ENCODE data around the gene RNF26. TPM values are rescaled to one million over a fixed set of nuclear protein-coding genes. Genes with fewer than 3 reads are reported as not detected.

The RNF26 gene
- total and polyA plus RNA-seq, 10 of the 15 experiments (the other 5 are each of a cell fraction or from before 2014, with no cell fraction given) = 2.8 to 54.5 (median 17.7) TPM

DNA sequence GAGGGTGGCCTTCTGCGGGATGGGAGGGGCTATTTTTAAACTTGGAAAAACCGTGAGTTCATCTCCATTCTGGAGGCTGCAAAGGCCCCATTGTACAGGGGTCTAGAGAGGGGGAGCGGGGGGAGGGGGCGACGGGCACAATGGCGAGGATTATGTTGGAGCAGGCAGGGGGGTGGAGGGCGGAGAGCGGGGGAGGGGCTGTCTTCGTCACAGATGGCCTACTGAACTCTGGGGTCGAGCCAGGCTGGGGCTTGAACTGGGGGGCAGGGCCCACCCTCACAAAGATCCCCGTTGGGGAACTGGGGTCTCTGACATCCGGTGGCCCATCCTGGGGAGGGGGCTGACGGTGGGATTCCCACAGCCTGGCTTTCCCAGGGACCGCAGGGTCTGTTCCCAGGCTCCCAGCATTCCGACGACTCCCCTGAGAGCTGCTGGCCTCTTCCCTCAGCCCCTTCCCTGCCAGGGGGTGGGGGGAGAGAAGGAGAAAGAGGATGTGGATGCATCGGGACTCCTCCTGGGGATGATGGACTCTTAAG is 14.0 kb upstream of the RNF26 start (continued):
- TF ChIP-seq RAD51 (IDR thresholded peaks at IDR 0.05) (no peak), BCL11A (IDR thresholded peaks at IDR 0.05; ENCODE audit: low read depth, low read length) (no peak), FOXK2 (IDR thresholded peaks at IDR 0.05) (no peak), CUX1 (IDR thresholded peaks at IDR 0.05; ENCODE audit: insufficient replicate concordance, low read depth, low read length) (no peak)

GRCh38 chr11:119320776-119321524 is 13.4 kb upstream of the RNF26 start:
- no peak for DNase-seq (ENCODE audit: low read depth, low spot score)
- WGBS (ENCODE audit: insufficient coverage, insufficient replicate concordance, low lambda C conversion rate, missing lambda C conversion rate) = under 1% methylated on average over 51 of the region's 60 CpGs
- Histone ChIP-seq H3K27me3 (replicated peaks in 1 of 2; ENCODE audit: control insufficient read depth in 2 of 2, insufficient read depth in 2 of 2, low read length in 1 of 2) (peaks cover 1 to 9% of the 10 kb centered on the region in 2 experiments; a peak in 3 of 4 replicates), H3K4me1 (ENCODE audit: control insufficient read depth, insufficient read depth, low read length) (peaks cover 41% of the 10 kb centered on the region), H3K4me3 (peak overlapping the region; percentile 79), H2AFZ (ENCODE audit: control insufficient read depth, low read depth, low read length) (peak overlapping the region; percentile 95), H3K9me3 (replicated peaks; ENCODE audit: control insufficient read depth, insufficient read depth, low read length) (no peaks in the 10 kb centered on the region), H4K20me1 (ENCODE audit: control insufficient read depth, insufficient read depth) (no peaks in the 10 kb centered on the region), H3K79me2 (ENCODE audit: control insufficient read depth, insufficient read depth, low read length) (no peaks in the 10 kb centered on the region), H3K27ac (ENCODE audit: control insufficient read depth, insufficient read depth) (peak overlapping the region; percentile 77), H3K9ac (ENCODE audit: control insufficient read depth, insufficient read depth, low read length) (peak overlapping the region; percentile 84), H3K36me3 (ENCODE audit: control insufficient read depth in 2 of 2, insufficient read depth in 2 of 2, low read length in 1 of 2) (no peaks in the 10 kb centered on the region), H3K4me2 (ENCODE audit: control insufficient read depth, insufficient read depth) (peak overlapping the region; percentile 86)
- ChIA-PET POLR2A (interaction anchor here (0.6 to 3.0 kb wide), 12 partner anchors 11 to 331 kb away, joined by 3 to 20 read pairs (median 3); partner anchors contain the start of genes C2CD2L, CBL and RNF26), CTCF (interaction anchor here (0.6 to 5.6 kb wide), 33 partner anchors 12 to 290 kb away, joined by 3 to 88 read pairs (median 5); partner anchors contain the start of genes CBL, HINFP, HMBS and NLRX1), RAD21 (ENCODE audit: unreplicated experiment) (interaction anchor here (0.7 to 4.5 kb wide), 17 partner anchors 11 to 269 kb away, joined by 3 to 26 read pairs (median 3); partner anchors contain the start of genes C2CD2L, CBL, DPAGT1 and HINFP), SMC1A (ENCODE audit: uncharacterized antibody, unreplicated experiment) (interaction anchor here (0.6 to 1.8 kb wide), 10 partner anchors 11 to 416 kb away, joined by 3 to 8 read pairs (median 3); partner anchors contain the start of genes C1QTNF5 and HINFP)
- intact Hi-C loops (cut with micrococcal nuclease; ENCODE audit: unreplicated experiment) (loop anchor here (5.0 kb wide), 4 partner anchors 114 to 394 kb away; partner anchors contain the start of genes ABCG4, BCL9L, CBL and NLRX1), in situ Hi-C loops (cut with MboI) (no loop called here)
- ATAC-seq = peak; percentile 76
- FAIRE-seq = peak; percentile 84
- BruUV-seq (replicated peaks) = TSS peak; percentile 89
- TF ChIP-seq FOXK2 (IDR thresholded peaks at IDR 0.05) = no peak
- no peak for TF ChIP-seq E4F1 (IDR thresholded peaks at IDR 0.05; ENCODE audit: borderline replicate concordance, partially characterized antibody)
- TF ChIP-seq, protein P1, sequence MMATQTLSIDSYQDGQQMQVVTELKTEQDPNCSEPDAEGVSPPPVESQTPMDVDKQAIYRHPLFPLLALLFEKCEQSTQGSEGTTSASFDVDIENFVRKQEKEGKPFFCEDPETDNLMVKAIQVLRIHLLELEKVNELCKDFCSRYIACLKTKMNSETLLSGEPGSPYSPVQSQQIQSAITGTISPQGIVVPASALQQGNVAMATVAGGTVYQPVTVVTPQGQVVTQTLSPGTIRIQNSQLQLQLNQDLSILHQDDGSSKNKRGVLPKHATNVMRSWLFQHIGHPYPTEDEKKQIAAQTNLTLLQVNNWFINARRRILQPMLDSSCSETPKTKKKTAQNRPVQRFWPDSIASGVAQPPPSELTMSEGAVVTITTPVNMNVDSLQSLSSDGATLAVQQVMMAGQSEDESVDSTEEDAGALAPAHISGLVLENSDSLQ (IDR thresholded peaks at IDR 0.05) = no peak
- no peak for TF ChIP-seq YBX1 (IDR thresholded peaks at IDR 0.05)
- TF ChIP-seq SRF (IDR thresholded peaks at IDR 0.05; ENCODE audit: low read depth in 2 of 2, low read length in 2 of 2) = peak in 1 of 2 experiments; percentile 91; a peak in 2 of 4 replicates
- no peak for TF ChIP-seq SREBF1 (IDR thresholded peaks at IDR 0.05; ENCODE audit: low read length)
- 0 out of 2 replicates have a peak, but pooled peaks have one; percentile 8 for TF ChIP-seq YY1 (IDR thresholded peaks at IDR 0.05; ENCODE audit: low read depth, low read length)
